Mesenchymal stem cell (in vitro differentiated cells and primary cell): ENCODE measurements around the gene ANOS1.

Experiments
- DNase-seq: peaks from one replicate; pipeline ENCODE4 v3.0.0-alpha.2; 2013
- H2AFZ ChIP-seq: one replicate; pipeline ENCODE4 v1.6.1; 2013; ENCODE audit warnings: low read depth, mild to moderate bottlenecking, control low read depth, inconsistent platforms, low read length, moderate library complexity
- H2AK5ac ChIP-seq: 2 replicates; pipeline ENCODE4 v1.6.1; 2013; ENCODE audit warnings: low read length, moderate library complexity, mild to moderate bottlenecking, inconsistent platforms; ENCODE audit not compliant: severe bottlenecking
- H2BK120ac ChIP-seq: one replicate; pipeline ENCODE4 v1.6.1; 2013; ENCODE audit warnings: low read depth, mild to moderate bottlenecking, inconsistent platforms, low read length, moderate library complexity
- H2BK12ac ChIP-seq, 2 experiments: one replicate each; pipeline ENCODE4 v1.6.1; 2013; ENCODE audit warnings: inconsistent platforms in 2 of 2, low read length in 2 of 2, mild to moderate bottlenecking in 2 of 2, moderate library complexity in 2 of 2, control low read depth in 1 of 2
- H2BK15ac ChIP-seq: one replicate; pipeline ENCODE4 v1.6.1; 2013; ENCODE audit warnings: mild to moderate bottlenecking, low read depth, inconsistent platforms; ENCODE audit not compliant: poor library complexity, severe bottlenecking
- H2BK5ac ChIP-seq: 2 replicates; pipeline ENCODE4 v1.6.1; 2013; ENCODE audit warnings: low read depth, mild to moderate bottlenecking, low read length, control low read depth, inconsistent platforms; ENCODE audit not compliant: poor library complexity, severe bottlenecking
- H3K14ac ChIP-seq, 2 experiments: one replicate each; pipeline ENCODE4 v1.6.1; 2013; ENCODE audit warnings: inconsistent platforms in 2 of 2, low read length in 2 of 2, control low read depth in 1 of 2, mild to moderate bottlenecking in 1 of 2, moderate library complexity in 1 of 2
- H3K18ac ChIP-seq, 2 experiments: one replicate each; pipeline ENCODE4 v1.6.1; 2013; ENCODE audit warnings: inconsistent platforms in 2 of 2, low read length in 2 of 2, control low read depth in 1 of 2, low read depth in 1 of 2, mild to moderate bottlenecking in 1 of 2
- H3K23ac ChIP-seq, 2 experiments: one replicate each; pipeline ENCODE4 v1.6.1; 2013; ENCODE audit warnings: inconsistent platforms in 2 of 2, low read length in 2 of 2, mild to moderate bottlenecking in 2 of 2, moderate library complexity in 2 of 2, control low read depth in 1 of 2
- H3K27ac ChIP-seq: 2 replicates; pipeline ENCODE4 v1.5.1; 2013; ENCODE audit warnings: mild to moderate bottlenecking, moderate library complexity, low read length, control low read depth, inconsistent platforms; ENCODE audit not compliant: poor library complexity, severe bottlenecking
- H3K27me3 ChIP-seq, 2 experiments: 2 replicates each; pipeline versions ENCODE4 v1.6.1 to v1.7.0; 2013; ENCODE audit warnings: low read length in 2 of 2, mild to moderate bottlenecking in 2 of 2, moderate library complexity in 2 of 2, control low read depth in 1 of 2, inconsistent platforms in 1 of 2; ENCODE audit not compliant: control insufficient read depth in 1 of 2, insufficient read depth in 1 of 2
- H3K36me3 ChIP-seq, 2 experiments: 2 replicates each; pipeline versions ENCODE4 v1.6.1 to v1.7.0; 2013; ENCODE audit warnings: low read length in 2 of 2, control low read depth in 1 of 2, inconsistent platforms in 1 of 2, low read depth in 1 of 2, mild to moderate bottlenecking in 1 of 2; ENCODE audit not compliant: insufficient read depth in 2 of 2, control insufficient read depth in 1 of 2
- H3K4ac ChIP-seq, 2 experiments: one replicate each; pipeline ENCODE4 v1.6.1; 2013; ENCODE audit warnings: inconsistent platforms in 2 of 2, low read length in 2 of 2, mild to moderate bottlenecking in 2 of 2, moderate library complexity in 2 of 2, control low read depth in 1 of 2, low read depth in 1 of 2
- H3K4me1 ChIP-seq: 2 replicates; pipeline ENCODE4 v1.6.1; 2013; ENCODE audit warnings: low read depth, low read length, control low read depth; ENCODE audit not compliant: control insufficient read depth, insufficient read depth
- H3K4me2 ChIP-seq: 2 replicates; pipeline ENCODE4 v1.6.1; 2013; ENCODE audit warnings: low read length, mild to moderate bottlenecking, inconsistent platforms; ENCODE audit not compliant: poor library complexity, severe bottlenecking
- H3K4me3 ChIP-seq, 2 experiments: 2 replicates each; pipeline versions ENCODE4 v1.5.1 to v1.7.0; 2013; ENCODE audit warnings: low read length in 2 of 2, mild to moderate bottlenecking in 2 of 2, control low read depth in 1 of 2, low read depth in 1 of 2; ENCODE audit not compliant: insufficient read depth in 1 of 2
- H3K79me1 ChIP-seq: replicated peaks from 2 replicates; pipeline ENCODE4 v1.6.1; 2013; ENCODE audit warnings: mild to moderate bottlenecking, control low read depth, low read length, inconsistent platforms; ENCODE audit not compliant: poor library complexity, severe bottlenecking
- H3K9ac ChIP-seq: 2 replicates; pipeline ENCODE4 v1.7.0; 2013; ENCODE audit warnings: mild to moderate bottlenecking, low read length, moderate library complexity
- H3K9me3 ChIP-seq: 2 replicates; pipeline ENCODE4 v1.7.0; 2013; ENCODE audit warnings: mild to moderate bottlenecking, low read length; ENCODE audit not compliant: control insufficient read depth
- H4K8ac ChIP-seq: one replicate; pipeline ENCODE4 v1.6.1; 2013; ENCODE audit warnings: inconsistent platforms, mild to moderate bottlenecking, low read length, moderate library complexity
- H4K91ac ChIP-seq: one replicate; pipeline ENCODE4 v1.6.1; 2013; ENCODE audit warnings: mild to moderate bottlenecking, low read length, inconsistent platforms
- WGBS: methylation state at CpG from one replicate; pipeline ENCODE4 v1.1.7; 2013; ENCODE audit warnings: mixed read lengths; 5-methylcytosine and 5-hydroxymethylcytosine counted together

ANOS1 gene

DNA sequence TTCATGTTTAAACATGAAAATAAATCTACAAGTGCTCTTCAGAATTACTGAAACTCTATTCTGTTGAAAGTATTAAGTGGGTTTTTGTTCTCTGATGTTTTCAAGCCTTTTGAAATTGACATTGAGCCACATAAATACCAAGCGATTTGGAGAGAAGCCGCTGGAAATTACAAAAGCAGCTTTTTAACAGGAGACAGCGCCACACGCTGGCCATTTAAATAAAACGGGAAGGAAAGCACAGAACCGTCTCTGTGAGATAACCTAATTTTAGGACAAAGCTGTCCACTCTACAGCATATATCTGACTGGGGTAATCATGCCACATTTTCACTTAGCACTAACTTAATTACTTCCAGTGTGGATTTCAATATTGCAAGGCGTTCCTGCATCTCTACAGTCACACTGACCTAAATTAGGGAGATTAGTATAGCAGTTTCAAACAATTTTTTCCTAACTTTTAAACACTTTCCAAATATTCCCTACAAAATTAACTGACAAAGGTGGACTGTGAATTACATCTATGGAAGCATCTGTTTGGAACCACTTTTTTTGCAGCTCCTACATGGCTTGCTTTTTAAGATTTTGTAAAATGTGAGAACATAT, 6.8 kb upstream of the ANOS1 start:
- no peak overlapping the region for H3K14ac ChIP-seq
- H3K4me2 ChIP-seq: no peak overlapping the region
- no peak overlapping the region for H3K9ac ChIP-seq
- H2BK5ac ChIP-seq: no peak overlapping the region
- H3K27me3 ChIP-seq: peaks cover 0 to 3% of the 10 kb centered on the region in 2 experiments
- H2BK12ac ChIP-seq: no peak overlapping the region
- no peaks in the 10 kb centered on the region for H3K36me3 ChIP-seq
- no peak overlapping the region for H3K4ac ChIP-seq
- no peak overlapping the region for H4K91ac ChIP-seq
- H4K8ac ChIP-seq: no peak overlapping the region
- H2AK5ac ChIP-seq: no peak overlapping the region
- WGBS: 0% methylated on average over 5 of the region's 7 CpGs
- no peak overlapping the region for H3K4me3 ChIP-seq
- no peak overlapping the region for H2AFZ ChIP-seq
- H2BK120ac ChIP-seq: no peak overlapping the region
- no peak overlapping the region for H2BK15ac ChIP-seq
- DNase-seq: peak; percentile 29
- no peaks in the 10 kb centered on the region for H3K9me3 ChIP-seq
- no peak overlapping the region for H3K27ac ChIP-seq
- no peak overlapping the region for H3K23ac ChIP-seq
- H3K79me1 ChIP-seq: no peaks in the 10 kb centered on the region
- no peak overlapping the region for H3K18ac ChIP-seq
- no peaks in the 10 kb centered on the region for H3K4me1 ChIP-seq

DNA sequence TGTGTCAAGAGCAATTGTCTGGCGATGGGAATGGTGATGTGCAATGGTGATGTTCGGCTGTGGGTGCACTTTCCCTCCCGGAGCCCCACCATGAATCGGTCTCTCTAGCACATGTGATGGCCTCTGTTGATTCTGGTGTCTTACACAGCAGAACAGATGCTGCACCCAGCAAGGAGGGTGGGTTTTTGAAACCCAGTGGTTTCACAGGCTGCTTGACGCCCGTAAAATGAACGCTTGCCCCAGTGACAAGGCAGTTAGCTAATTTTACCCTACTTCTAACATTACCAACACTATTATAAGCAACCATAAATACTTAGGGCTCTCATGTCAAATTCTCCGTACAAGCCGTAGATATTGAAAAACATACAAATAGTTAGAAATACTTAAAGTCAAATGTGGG, 5.9 kb upstream of the ANOS1 start:
- H2AK5ac ChIP-seq: no peak overlapping the region
- no peak for DNase-seq
- WGBS: 81% methylated on average over 6 of the region's 9 CpGs
- no peaks in the 10 kb centered on the region for H3K9me3 ChIP-seq
- H3K27ac ChIP-seq: no peak overlapping the region
- no peaks in the 10 kb centered on the region for H3K79me1 ChIP-seq
- H2BK5ac ChIP-seq: no peak overlapping the region
- no peaks in the 10 kb centered on the region for H3K36me3 ChIP-seq
- H3K4ac ChIP-seq: no peak overlapping the region
- H4K8ac ChIP-seq: no peak overlapping the region
- no peak overlapping the region for H3K9ac ChIP-seq
- no peak overlapping the region for H3K4me3 ChIP-seq
- H2BK120ac ChIP-seq: no peak overlapping the region
- H3K4me1 ChIP-seq: no peaks in the 10 kb centered on the region
- H3K4me2 ChIP-seq: no peak overlapping the region
- peaks cover 0 to 11% of the 10 kb centered on the region in 2 experiments for H3K27me3 ChIP-seq
- H3K18ac ChIP-seq: no peak overlapping the region
- H4K91ac ChIP-seq: no peak overlapping the region
- H2AFZ ChIP-seq: no peak overlapping the region
- H2BK15ac ChIP-seq: no peak overlapping the region
- no peak overlapping the region for H3K14ac ChIP-seq
- H3K23ac ChIP-seq: no peak overlapping the region
- no peak overlapping the region for H2BK12ac ChIP-seq

DNA sequence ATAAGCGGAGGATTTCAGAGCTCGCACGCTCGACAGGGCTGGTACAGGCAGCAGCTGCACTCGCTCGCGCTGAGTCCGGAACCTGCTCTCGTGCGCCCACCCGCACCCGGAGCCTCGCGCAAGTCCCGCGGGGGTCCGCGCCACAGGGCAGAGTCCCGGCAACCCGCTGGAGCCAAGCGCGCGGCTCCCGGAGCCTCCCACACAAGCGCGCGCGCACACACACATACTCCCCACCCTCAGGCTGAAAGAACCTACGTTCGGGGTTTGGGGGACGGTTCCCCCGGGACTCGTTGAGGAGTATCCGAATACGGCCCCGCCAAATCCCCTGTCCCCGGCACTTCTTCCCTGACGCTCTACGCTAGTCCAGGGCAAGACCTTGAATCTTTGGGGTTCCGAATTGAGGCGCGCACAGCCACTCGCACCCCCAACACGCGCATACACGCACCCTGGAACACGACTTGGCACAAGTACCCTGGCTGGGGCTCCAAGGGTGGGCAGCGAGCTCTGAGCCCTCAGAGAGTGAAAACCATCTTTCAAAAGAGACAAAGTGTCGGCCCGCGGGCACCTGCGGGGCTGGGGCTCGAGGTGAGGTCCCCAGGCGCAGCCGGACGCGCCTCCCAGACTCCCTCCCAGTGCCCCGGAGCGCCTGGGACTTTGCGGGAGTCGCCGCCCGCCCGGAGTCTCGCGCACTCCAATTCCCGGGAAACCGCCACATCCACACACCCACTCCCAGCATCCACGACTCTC, 952 bp downstream of the ANOS1 start:
- no peak overlapping the region for H4K91ac ChIP-seq
- H2BK12ac ChIP-seq: no peak overlapping the region
- H2BK15ac ChIP-seq: no peak overlapping the region
- peak overlapping the region in 1 of 2 experiments; percentile 61 for H3K4me3 ChIP-seq
- no peak overlapping the region for H2BK5ac ChIP-seq
- H3K9ac ChIP-seq: no peak overlapping the region
- H3K14ac ChIP-seq: no peak overlapping the region
- H4K8ac ChIP-seq: no peak overlapping the region
- H3K18ac ChIP-seq: no peak overlapping the region
- H2BK120ac ChIP-seq: no peak overlapping the region
- H3K4me2 ChIP-seq: peak overlapping the region; percentile 75
- no peak overlapping the region for H3K27ac ChIP-seq
- peaks cover 9% of the 10 kb centered on the region for H3K4me1 ChIP-seq
- peak; percentile 11 for DNase-seq
- H2AFZ ChIP-seq: no peak overlapping the region
- H3K36me3 ChIP-seq: no peaks in the 10 kb centered on the region
- under 1% methylated on average over 43 of the region's 69 CpGs for WGBS
- H3K23ac ChIP-seq: no peak overlapping the region
- H3K79me1 ChIP-seq: no peaks in the 10 kb centered on the region
- no peak overlapping the region for H2AK5ac ChIP-seq
- H3K4ac ChIP-seq: no peak overlapping the region
- H3K9me3 ChIP-seq: no peaks in the 10 kb centered on the region
- H3K27me3 ChIP-seq: peaks cover 0 to 63% of the 10 kb centered on the region in 2 experiments

DNA sequence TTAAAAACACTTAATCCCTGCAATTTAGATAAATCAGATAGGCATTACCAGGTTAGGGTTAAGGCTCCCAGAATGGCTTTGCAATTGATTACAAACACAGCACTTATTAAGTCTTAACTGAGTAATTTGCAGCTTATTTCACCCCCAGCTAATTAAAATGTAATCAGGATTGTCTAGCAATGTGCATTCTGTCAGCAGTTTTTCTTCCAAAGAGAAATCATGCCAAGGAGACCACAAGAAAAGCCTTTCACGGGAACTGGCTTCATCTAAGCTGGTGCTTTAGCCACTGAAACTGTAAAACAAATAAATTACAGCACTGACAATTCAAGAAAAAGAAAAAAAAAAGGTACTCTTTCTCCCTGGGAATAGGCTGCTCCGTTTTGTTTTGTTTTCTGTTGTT, 2.1 kb downstream of the ANOS1 start:
- Histone ChIP-seq H3K4ac (no peak overlapping the region), H4K8ac (no peak overlapping the region), H3K36me3 (no peaks in the 10 kb centered on the region), H2BK5ac (no peak overlapping the region), H3K79me1 (no peaks in the 10 kb centered on the region), H3K9ac (no peak overlapping the region), H3K4me2 (no peak overlapping the region), H3K4me3 (no peak overlapping the region), H3K18ac (no peak overlapping the region), H4K91ac (no peak overlapping the region), H2BK15ac (no peak overlapping the region), H3K9me3 (no peaks in the 10 kb centered on the region), H2BK12ac (no peak overlapping the region), H2AK5ac (no peak overlapping the region), H3K23ac (no peak overlapping the region), H2BK120ac (no peak overlapping the region), H2AFZ (no peak overlapping the region), H3K27me3 (peaks cover 0 to 65% of the 10 kb centered on the region in 2 experiments), H3K14ac (no peak overlapping the region), H3K4me1 (peaks cover 9% of the 10 kb centered on the region), H3K27ac (no peak overlapping the region)
- no peak for DNase-seq
- WGBS: no CpG with 5 or more reads among the region's 2 CpGs
